ENCODE data around the gene ROR1.

The ROR1 gene

DNA sequence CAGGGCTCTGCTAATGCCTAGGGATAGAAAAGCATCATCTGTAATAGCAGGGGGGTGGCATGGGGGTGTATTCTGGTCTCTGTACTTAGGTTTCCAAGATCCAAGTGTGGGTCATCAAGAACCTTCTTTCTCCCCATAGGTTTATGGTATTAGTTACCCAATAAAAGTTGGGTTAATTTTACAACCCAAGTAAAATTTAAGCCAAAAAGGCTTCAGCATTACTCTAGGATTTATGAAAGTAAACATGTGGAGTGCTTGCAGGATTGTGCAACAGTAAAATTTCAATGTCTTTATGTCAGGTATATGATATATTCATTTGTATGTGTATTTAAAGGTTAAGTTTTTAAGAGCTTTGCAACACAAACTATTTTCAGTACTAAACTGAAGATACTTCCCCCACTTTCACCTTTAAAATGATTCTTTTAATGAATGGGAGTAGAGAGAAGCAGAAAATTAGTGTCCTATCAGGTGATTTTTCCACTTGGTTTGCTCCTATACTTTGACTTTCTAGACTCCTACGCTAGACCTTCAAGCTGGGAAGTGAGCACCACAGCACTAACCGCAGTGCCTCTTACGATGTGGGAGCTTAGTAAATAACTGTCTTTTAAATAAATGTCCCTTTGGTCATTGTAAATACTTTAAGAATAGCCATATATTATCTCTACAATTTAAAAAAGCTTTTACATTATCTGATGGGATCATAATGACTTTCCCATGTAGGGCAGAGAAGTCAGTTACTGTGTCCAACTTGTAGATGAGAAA is 361.8 kb downstream of the ROR1 start:
- TF ChIP-seq GLIS3 (CRISPR knock-in tag; IDR thresholded peaks at IDR 0.05) (no peak), ISL1 (CRISPR knock-in tag; IDR thresholded peaks at IDR 0.05) (no peak), ZFP30 (CRISPR knock-in tag; IDR thresholded peaks at IDR 0.05) (no peak), ZNF70 (CRISPR knock-in tag; IDR thresholded peaks at IDR 0.05) (no peak), CSDC2 (CRISPR knock-in tag; IDR thresholded peaks at IDR 0.05) (no peak), ZC3H10 (CRISPR knock-in tag; IDR thresholded peaks at IDR 0.05) (no peak)
- TF ChIP-seq, protein P1, sequence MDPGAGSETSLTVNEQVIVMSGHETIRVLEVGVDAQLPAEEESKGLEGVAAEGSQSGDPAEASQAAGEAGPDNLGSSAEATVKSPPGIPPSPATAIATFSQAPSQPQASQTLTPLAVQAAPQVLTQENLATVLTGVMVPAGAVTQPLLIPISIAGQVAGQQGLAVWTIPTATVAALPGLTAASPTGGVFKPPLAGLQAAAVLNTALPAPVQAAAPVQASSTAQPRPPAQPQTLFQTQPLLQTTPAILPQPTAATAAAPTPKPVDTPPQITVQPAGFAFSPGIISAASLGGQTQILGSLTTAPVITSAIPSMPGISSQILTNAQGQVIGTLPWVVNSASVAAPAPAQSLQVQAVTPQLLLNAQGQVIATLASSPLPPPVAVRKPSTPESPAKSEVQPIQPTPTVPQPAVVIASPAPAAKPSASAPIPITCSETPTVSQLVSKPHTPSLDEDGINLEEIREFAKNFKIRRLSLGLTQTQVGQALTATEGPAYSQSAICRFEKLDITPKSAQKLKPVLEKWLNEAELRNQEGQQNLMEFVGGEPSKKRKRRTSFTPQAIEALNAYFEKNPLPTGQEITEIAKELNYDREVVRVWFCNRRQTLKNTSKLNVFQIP (CRISPR knock-in tag; IDR thresholded peaks at IDR 0.05; ENCODE audit: borderline replicate concordance, low read depth): no peak
- TF ChIP-seq, protein P2, sequence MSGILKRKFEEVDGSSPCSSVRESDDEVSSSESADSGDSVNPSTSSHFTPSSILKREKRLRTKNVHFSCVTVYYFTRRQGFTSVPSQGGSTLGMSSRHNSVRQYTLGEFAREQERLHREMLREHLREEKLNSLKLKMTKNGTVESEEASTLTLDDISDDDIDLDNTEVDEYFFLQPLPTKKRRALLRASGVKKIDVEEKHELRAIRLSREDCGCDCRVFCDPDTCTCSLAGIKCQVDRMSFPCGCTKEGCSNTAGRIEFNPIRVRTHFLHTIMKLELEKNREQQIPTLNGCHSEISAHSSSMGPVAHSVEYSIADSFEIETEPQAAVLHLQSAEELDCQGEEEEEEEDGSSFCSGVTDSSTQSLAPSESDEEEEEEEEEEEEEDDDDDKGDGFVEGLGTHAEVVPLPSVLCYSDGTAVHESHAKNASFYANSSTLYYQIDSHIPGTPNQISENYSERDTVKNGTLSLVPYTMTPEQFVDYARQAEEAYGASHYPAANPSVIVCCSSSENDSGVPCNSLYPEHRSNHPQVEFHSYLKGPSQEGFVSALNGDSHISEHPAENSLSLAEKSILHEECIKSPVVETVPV (CRISPR knock-in tag; IDR thresholded peaks at IDR 0.05): no peak
- ATAC-seq: no peak

- no peak for ATAC-seq
Measured at GRCh38 chr1:64136296-64136695, 362.5 kb downstream of the ROR1 start.

More at GRCh38 chr1:64136296-64136695, 362.5 kb downstream of the ROR1 start:
- TF ChIP-seq ZNF565 (CRISPR knock-in tag; conservative IDR thresholded peaks at IDR 0.05; ENCODE audit: low read depth) (no peak), BACH2 (CRISPR knock-in tag; IDR thresholded peaks at IDR 0.05; ENCODE audit: borderline replicate concordance) (no peak), ZNF8 (CRISPR knock-in tag; IDR thresholded peaks at IDR 0.05) (no peak), TSHZ2 (CRISPR knock-in tag; IDR thresholded peaks at IDR 0.05) (no peak), ZC3H10 (CRISPR knock-in tag; IDR thresholded peaks at IDR 0.05) (no peak), TCF4 (CRISPR knock-in tag; IDR thresholded peaks at IDR 0.05; ENCODE audit: borderline replicate concordance) (no peak), ZNF70 (CRISPR knock-in tag; IDR thresholded peaks at IDR 0.05) (no peak), ESRRG (CRISPR knock-in tag; IDR thresholded peaks at IDR 0.05) (no peak), CSDC2 (CRISPR knock-in tag; IDR thresholded peaks at IDR 0.05) (no peak), TOX (CRISPR knock-in tag; IDR thresholded peaks at IDR 0.05; ENCODE audit: borderline replicate concordance) (no peak), ZFP30 (CRISPR knock-in tag; IDR thresholded peaks at IDR 0.05) (no peak), PPARA (CRISPR knock-in tag; IDR thresholded peaks at IDR 0.05; ENCODE audit: borderline replicate concordance) (no peak), ISL1 (CRISPR knock-in tag; IDR thresholded peaks at IDR 0.05) (no peak), GLIS3 (CRISPR knock-in tag; IDR thresholded peaks at IDR 0.05) (no peak), RARB (CRISPR knock-in tag; IDR thresholded peaks at IDR 0.05) (no peak), SNAI2 (CRISPR knock-in tag; IDR thresholded peaks at IDR 0.05) (no peak)
- TF ChIP-seq, protein P1 (CRISPR knock-in tag; IDR thresholded peaks at IDR 0.05; ENCODE audit: borderline replicate concordance, low read depth): no peak
- TF ChIP-seq, protein P3, sequence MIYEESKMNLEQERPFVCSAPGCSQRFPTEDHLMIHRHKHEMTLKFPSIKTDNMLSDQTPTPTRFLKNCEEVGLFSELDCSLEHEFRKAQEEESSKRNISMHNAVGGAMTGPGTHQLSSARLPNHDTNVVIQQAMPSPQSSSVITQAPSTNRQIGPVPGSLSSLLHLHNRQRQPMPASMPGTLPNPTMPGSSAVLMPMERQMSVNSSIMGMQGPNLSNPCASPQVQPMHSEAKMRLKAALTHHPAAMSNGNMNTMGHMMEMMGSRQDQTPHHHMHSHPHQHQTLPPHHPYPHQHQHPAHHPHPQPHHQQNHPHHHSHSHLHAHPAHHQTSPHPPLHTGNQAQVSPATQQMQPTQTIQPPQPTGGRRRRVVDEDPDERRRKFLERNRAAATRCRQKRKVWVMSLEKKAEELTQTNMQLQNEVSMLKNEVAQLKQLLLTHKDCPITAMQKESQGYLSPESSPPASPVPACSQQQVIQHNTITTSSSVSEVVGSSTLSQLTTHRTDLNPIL (CRISPR knock-in tag; IDR thresholded peaks at IDR 0.05; ENCODE audit: low read depth): no peak

Measured in SK-N-SH treated with all-trans-retinoic acid at 6 μM for 48 hours (cell line).